Measurements from ENCODE around the gene SLC39A11.

DNA sequence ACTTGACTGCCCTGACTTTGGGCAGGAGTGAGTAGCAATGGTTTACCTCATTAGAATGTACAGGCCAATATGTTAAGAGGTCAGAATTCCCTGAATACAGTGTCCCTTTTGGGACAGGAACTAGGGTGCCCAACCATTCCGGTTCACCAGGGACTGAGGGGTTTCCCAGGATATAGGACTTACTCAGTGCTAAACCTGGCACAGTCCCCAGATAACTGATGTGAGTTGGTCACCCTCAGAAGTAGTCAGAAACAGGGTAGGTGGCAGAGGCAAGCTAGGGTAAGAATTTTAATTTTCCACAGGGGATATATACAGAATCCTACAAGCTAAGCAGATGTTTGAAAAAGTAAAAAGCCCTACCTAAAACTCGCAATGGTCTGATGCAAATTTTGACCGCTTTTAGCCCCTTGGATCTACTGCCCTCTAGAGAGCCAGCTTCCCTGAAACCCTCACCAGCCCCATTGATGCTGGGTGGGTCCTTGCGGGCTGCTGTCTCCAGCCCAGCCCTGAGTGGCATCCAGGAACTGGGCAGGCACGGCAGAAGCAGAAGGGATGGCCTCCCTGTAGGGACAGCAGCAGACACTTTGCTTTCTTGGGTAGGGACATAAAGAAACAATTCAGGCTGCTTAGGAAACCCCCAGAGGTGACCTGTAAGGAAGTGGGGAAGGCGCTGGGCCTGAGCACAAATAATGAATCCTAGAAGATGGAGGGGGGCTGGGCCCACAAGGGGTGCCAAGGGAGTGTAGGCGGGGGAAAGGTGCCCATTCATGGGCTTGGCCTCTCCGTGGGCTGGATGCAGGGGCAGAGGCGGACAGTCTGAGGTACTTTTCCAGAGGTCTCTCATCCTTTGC lies 434.8 kb downstream of the SLC39A11 start:
- TF ChIP-seq, protein P1, sequence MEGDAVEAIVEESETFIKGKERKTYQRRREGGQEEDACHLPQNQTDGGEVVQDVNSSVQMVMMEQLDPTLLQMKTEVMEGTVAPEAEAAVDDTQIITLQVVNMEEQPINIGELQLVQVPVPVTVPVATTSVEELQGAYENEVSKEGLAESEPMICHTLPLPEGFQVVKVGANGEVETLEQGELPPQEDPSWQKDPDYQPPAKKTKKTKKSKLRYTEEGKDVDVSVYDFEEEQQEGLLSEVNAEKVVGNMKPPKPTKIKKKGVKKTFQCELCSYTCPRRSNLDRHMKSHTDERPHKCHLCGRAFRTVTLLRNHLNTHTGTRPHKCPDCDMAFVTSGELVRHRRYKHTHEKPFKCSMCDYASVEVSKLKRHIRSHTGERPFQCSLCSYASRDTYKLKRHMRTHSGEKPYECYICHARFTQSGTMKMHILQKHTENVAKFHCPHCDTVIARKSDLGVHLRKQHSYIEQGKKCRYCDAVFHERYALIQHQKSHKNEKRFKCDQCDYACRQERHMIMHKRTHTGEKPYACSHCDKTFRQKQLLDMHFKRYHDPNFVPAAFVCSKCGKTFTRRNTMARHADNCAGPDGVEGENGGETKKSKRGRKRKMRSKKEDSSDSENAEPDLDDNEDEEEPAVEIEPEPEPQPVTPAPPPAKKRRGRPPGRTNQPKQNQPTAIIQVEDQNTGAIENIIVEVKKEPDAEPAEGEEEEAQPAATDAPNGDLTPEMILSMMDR (IDR thresholded peaks at IDR 0.05 in 2 of 3, conservative IDR thresholded peaks at IDR 0.05 in 1 of 3; ENCODE audit: borderline replicate concordance in 1 of 3, insufficient read depth in 1 of 3, low read depth in 2 of 3, low read length in 2 of 3): peak; percentile 61 to 76 (median 68); a peak in 5 of 6 replicates
- TF ChIP-seq POLR2A (IDR thresholded peaks at IDR 0.05; ENCODE audit: borderline replicate concordance, extremely low read depth, insufficient read depth, insufficient read length): no peak
- no peak for TF ChIP-seq POLR2AphosphoS5 (IDR thresholded peaks at IDR 0.05; ENCODE audit: low read depth, low read length)
- no peak for TF ChIP-seq TCF7L2 (IDR thresholded peaks at IDR 0.05; ENCODE audit: borderline replicate concordance, extremely low read depth, insufficient read depth, insufficient read length)
- TF ChIP-seq, protein P2, sequence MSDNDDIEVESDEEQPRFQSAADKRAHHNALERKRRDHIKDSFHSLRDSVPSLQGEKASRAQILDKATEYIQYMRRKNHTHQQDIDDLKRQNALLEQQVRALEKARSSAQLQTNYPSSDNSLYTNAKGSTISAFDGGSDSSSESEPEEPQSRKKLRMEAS (IDR thresholded peaks at IDR 0.05): no peak
